Testis (tissue), 2 donors: ENCODE results near the gene JSRP1.

Source experiments
- CTCF ChIP-seq, 3 experiments: fragments of 450-650 bp in 2 of 3; fragments of 200-600 bp in 1 of 3; sonication (generic) in 1 of 3; IDR thresholded peaks; one replicate each; pipeline ENCODE4 v1.5.1; 2016 to 2019; ENCODE audit warnings: antibody characterized with exemption in 3 of 3, mild to moderate bottlenecking in 2 of 3, moderate library complexity in 1 of 3
- POLR2A ChIP-seq: fragments of 450-650 bp; IDR thresholded peaks from one replicate; pipeline ENCODE4 v1.6.1; 2017; ENCODE audit warnings: antibody characterized with exemption, mild to moderate bottlenecking, moderate library complexity

- TF ChIP-seq POLR2A (no peak), CTCF (IDR thresholded peaks at IDR 0.05) (no peak)
Observed at GRCh38 chr19:2232286-2233151, 23.7 kb downstream of the JSRP1 start.
